GM20000 (cell line): ENCODE measurements around the gene SLC1A2.

Experiments
- DNase-seq: peaks from one replicate; pipeline ENCODE4 v3.0.0; 2012; ENCODE audit warnings: low spot score
- CTCF ChIP-seq: IDR thresholded peaks from 2 replicates; pipeline ENCODE4 v1.5.1; 2012; ENCODE audit warnings: mild to moderate bottlenecking, control low read depth; ENCODE audit errors: extremely low read depth, missing control alignments

Gene SLC1A2

GRCh38 chr11:35287344-35287890, 131.9 kb downstream of the SLC1A2 start:
- no peak for TF ChIP-seq CTCF
- no peak for DNase-seq

DNA sequence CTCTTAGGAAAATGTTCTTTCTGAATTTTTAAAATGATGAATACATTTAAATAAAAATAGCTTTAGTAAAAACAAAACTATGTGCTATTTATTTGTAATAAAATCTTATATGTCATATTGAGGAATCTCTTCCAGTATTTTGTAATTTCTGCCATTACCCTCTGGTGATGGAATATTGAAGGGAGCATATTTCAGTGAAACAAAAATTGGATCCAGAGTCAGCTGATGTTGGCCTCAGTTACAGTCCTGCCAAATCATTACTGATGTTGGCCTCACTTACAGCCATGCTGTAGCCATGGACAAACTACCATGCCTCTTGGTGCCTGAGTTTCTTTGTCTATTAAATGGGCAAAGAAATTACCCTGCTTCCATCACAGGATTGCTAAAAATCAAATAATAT, 133.2 kb downstream of the SLC1A2 start:
- DNase-seq: no peak
- TF ChIP-seq CTCF: no peak

GRCh38 chr11:35285471-35285870, 133.9 kb downstream of the SLC1A2 start:
- TF ChIP-seq CTCF: no peak
- no peak for DNase-seq

DNA sequence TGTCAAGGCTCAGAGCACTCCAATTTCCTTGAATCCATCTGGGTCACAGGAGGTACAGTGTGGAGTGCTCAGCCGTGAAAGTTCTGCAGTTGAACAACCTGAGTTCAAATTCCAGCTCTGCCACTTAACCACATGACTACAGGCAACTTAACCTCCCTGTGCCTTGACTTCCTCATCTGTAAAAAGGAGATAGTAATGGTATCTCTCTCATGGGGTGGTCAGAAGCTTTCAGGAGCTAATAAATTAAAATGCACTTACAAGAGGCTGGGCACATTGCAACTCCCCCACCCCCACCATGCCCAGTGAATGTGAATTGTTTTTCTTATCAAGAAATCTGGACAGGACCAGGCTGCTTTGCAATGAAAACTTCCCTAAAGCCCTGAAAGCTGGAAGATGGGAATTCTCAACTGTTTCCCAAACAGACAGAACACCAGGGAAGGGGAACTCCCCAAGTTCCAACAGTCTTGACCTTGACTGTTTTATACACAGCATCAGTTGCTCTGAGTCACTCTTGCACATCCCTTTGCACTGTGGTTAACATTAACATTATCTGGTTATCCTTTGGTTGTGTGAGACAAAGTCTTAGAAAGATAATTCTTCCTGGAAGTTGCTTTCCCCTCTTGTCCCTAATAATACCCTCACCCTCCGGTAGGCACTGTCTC, 137.0 kb downstream of the SLC1A2 start:
- no peak for DNase-seq
- no peak for TF ChIP-seq CTCF

GRCh38 chr11:35281169-35281688, 138.1 kb downstream of the SLC1A2 start:
- no peak for TF ChIP-seq CTCF
- DNase-seq: no peak

- DNase-seq: no peak
- no peak for TF ChIP-seq CTCF
Measured at GRCh38 chr11:35280727-35281126, 138.6 kb downstream of the SLC1A2 start.

- TF ChIP-seq CTCF: no peak
- no peak for DNase-seq
Measured at GRCh38 chr11:35277827-35278226, 141.5 kb downstream of the SLC1A2 start.
